Right renal pelvis (tissue), 4 donors: ENCODE results near the gene HCRTR2. TPM values are rescaled to one million over a fixed set of nuclear protein-coding genes. Genes with fewer than 3 reads are reported as not detected.

ENCODE experiments used
- DNase-seq, 4 donors: peaks; one replicate each; pipeline ENCODE4 v3.0.0-alpha.2; 2013; ENCODE audit warnings: low read depth in 4 of 4, low spot score in 3 of 4, missing footprints in 1 of 4
- polyA plus RNA-seq, 4 donors: library from polyadenylated mRNA; unstranded; fragments of 120-200 nt; gene quantifications; one replicate each; pipeline ENCODE4 v1.2.1, GENCODE V29; 2013; ENCODE audit not compliant: insufficient read length in 4 of 4

The HCRTR2 gene
- polyA plus RNA-seq, 4 donors: 0.18 to 0.47 (median 0.39) TPM

DNA sequence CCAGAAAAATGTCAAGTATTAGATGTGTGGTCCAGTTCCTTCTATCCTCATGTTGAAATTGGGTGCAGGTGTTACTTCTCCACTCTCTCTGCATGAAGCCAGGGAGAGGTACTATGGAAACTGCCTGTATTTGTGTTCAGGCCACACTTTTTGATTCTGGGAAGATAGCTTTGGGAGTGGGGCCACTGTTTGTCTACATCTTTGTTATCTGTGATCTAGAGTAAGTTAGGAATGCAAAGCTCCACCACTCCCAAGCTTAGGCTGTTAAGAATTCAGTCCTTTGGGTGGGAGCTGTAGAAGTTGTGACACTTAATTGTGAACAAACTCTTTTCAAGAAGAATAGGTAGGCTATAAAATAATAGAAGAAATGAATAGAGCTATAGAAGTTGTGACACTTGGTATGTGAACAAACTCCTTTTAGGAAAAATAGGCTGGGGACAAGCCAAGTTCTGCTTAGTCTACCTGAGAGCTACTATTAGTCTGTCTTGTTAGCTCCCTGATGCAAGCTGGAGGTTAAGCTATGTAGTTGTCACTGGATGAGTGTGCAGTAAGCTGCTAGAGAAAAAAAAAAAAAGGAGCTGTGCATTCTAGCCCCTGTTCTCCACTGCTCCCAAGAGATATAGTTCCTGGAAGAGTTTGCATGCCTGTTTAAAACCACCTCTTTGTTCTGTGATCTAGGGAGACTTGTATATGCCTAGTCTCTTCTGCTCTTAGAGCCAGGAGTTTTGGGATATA, 145.8 kb downstream of the HCRTR2 start:
- DNase-seq: no peak

DNA sequence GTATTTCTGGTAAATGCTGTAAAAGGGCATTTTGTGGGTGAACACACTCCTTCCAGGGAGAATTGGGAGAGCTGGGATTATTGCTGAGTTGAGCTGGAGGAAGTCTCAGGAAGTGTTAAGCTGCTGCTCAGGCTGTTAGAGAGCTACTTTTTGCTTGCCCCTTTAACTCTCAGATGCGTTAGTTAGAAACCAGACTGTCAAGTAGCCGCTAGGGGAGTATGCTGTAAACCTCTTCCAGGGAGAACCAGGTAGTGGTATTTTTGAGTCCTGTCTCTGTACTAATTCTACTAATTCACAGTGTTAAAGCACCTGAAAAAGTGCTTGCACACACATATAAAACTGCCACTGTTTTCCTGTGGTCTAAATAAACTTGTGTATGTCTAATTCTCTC, 146.4 kb downstream of the HCRTR2 start:
- DNase-seq: no peak

DNA sequence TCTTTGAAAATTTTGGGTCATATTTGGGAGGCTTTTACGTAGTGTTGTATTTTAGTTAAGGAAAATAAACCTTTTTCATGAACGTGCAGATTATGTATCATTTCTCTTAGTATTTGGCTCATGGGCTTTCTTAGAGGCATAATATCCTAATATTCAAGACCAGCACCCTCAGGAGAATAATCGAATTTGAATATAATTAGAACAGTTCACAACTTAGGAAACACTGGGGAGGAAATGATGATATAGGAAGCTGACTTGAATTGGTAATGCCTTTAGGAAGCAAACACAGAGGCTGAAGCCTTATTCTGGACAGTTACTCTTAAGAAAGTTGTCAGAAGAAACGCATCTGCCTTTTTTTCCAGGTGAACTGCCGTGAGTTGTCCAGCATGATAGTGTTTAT, 152.9 kb downstream of the HCRTR2 start, which contains the start of gene GFRAL:
GFRAL (plus strand) TSS at position 301 of the 400 bp plus-strand sequence; CDS start at position 387, 86 bp downstream.
- DNase-seq: no peak

Other genes with a start within 250 kb of the HCRTR2 start
- gene GFRAL, start 153.0 kb downstream of the HCRTR2 start, polyA plus RNA-seq: not detected